Measurements from ENCODE around the gene SYNGR1.

SYNGR1 gene

DNA sequence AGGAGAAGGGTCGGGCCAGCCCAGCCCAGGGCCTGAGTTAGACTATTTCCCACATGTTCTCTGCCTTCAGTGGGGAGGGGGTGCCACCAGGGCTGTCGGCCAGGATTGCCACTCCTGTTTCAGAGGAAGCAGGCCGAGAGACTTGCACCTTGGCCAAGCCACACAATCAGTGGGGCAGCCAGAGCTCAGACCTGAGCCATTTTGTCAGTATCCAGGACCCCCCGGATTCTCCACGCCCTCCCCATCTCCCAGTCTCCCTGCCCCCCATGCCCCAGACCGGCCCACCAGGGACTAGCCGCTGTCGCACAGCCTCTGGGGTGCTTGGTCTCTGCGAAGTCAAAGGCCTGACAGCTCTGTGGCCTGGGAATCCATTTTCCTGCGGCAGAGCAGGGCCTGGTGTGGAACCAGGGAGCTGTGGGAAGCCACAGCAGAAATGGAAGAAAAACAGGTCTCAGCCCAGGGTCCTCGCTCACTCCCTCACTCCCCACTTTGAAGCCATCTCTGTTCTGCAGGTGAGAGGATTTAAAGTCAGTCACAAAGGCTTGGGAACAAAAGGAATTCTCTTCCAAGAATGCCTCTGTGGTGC, 81.5 kb downstream of the SYNGR1 start:
- no peak for DNase-seq

DNA sequence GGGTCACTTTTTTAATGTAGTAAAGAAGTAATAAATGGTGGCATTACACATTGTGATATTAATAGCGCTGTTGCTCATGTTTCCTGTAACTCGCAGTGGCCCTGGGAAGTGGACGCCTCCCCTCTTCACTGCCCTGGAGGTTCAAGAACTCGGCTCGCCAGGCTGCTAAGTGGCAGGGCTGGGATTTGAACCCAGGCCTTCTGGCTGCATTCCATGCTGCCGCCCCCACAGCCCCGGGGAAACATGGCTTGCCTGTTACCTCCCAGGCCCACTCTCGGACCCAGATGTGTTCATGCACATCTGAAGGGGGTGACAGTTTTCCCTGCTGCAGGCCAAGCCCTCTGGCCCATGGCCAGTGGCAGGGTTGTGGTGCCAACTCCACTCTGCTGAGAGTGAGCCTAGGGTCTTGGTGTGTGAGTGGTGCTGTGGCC, 82.0 kb downstream of the SYNGR1 start:
- DNase-seq = no peak

DNA sequence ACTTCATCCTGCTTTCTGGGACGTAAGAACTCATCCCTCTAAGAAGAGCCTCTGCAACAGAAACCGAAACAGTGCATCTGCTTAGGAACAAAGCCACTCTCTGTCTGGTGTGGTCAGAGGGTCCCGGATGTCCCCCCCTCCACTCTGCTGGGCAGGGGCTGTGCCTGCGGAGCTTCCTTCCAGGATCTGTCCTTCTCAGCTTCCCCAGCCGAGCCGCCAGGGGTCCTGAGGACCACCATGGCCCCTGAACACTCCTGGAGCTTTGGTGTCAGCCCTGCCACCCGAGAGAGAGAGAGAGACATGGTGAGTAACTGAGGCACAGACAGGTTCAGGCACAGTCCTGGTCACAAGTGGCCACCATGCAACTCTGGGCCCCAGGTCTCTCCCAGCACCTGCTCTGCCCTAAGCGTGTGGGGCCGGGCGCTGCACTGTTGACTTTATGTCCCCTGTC, 82.6 kb downstream of the SYNGR1 start:
- DNase-seq = no peak

DNA sequence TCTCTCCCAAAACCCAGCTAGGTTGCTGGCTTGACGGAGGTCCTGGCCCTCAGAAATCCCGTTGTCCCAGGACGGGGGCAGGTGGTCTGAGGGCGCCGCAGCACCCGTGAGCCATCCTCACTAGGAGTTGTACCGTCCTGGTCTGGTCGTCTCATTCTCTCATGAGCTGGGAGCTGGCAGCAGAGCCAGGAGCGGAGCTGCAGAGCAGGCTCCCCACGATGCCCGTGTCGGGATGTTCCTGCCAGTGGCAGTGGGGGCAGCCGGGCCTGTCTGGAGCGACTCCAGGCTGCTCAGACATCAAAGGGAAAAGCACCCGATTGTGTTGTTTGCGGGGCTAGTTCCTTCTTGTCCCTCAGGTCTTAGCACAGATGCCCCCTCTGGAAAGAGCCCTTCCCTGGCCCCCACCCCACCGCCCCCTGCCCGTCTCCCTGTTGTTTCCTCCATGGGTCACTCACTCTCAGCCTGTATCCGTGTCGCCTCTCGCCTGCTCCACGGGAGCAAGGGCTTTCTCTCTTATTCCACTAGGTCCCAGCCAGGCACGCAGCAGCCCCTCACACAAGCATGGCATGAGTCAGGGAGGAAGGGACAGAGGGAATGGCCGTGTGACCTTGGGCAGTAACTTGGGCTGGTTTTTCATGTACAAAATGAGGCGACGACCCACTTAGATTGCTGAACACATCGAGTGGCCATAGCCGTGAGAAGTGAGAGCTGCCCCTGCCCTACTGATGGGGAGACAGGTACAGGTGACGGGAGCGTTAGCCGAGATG, 83.9 kb downstream of the SYNGR1 start:
- DNase-seq = no peak

DNA sequence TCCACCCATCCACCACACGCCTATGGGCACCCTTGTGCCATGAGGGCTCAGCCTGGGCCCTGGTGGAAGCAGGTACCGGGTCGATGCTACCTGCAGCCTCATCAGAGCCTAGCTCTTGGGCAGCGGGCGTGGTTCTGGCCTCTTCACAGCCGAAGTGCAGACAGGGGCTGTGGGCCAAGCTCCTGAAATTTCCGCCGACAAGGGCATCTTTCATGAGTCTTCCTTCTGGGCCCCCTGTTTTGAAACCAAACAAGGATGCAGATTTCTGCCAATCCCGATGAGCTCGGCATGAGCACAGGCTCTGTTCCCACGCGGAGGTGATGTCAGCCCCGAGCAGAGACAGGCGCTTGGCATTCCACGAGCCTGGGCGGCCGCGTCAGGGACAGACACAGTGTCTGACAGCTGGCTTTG, 84.5 kb downstream of the SYNGR1 start:
- DNase-seq = no peak

DNA sequence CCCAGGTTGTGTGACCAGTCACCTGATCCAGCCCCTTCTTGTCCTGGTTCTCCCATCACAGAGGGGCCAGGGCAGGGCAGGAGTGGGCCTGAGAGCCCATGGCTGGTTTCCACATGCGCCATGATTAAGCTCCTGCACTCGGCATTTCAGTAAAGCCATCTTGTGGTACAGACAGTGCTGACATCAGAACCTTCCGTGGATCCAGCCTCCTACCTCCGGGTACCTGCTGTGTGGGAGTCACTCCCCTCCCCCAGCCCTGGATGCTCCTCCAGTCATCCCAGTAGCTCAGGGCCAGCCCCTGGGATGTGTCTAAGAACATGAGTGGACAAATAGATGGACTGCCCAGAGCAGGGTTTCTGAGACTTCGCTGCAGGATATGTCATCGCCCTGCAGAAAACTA, 84.9 kb downstream of the SYNGR1 start:
- no peak for DNase-seq

Measured in central memory CD4-positive, alpha-beta T cell (primary cell).